Mesenchymal stem cell (in vitro differentiated cells and primary cell): ENCODE results near the gene TOGARAM2.

Source experiments
- DNase-seq: peaks from one replicate; pipeline ENCODE4 v3.0.0-alpha.2; 2013
- H2AFZ ChIP-seq: one replicate; pipeline ENCODE4 v1.6.1; 2013; ENCODE audit warnings: low read depth, mild to moderate bottlenecking, control low read depth, inconsistent platforms, low read length, moderate library complexity
- H2AK5ac ChIP-seq: 2 replicates; pipeline ENCODE4 v1.6.1; 2013; ENCODE audit warnings: low read length, moderate library complexity, mild to moderate bottlenecking, inconsistent platforms; ENCODE audit not compliant: severe bottlenecking
- H2BK120ac ChIP-seq: one replicate; pipeline ENCODE4 v1.6.1; 2013; ENCODE audit warnings: low read depth, mild to moderate bottlenecking, inconsistent platforms, low read length, moderate library complexity
- H2BK12ac ChIP-seq, 2 experiments: one replicate each; pipeline ENCODE4 v1.6.1; 2013; ENCODE audit warnings: inconsistent platforms in 2 of 2, low read length in 2 of 2, mild to moderate bottlenecking in 2 of 2, moderate library complexity in 2 of 2, control low read depth in 1 of 2
- H2BK15ac ChIP-seq: one replicate; pipeline ENCODE4 v1.6.1; 2013; ENCODE audit warnings: mild to moderate bottlenecking, low read depth, inconsistent platforms; ENCODE audit not compliant: poor library complexity, severe bottlenecking
- H2BK5ac ChIP-seq: 2 replicates; pipeline ENCODE4 v1.6.1; 2013; ENCODE audit warnings: low read depth, mild to moderate bottlenecking, low read length, control low read depth, inconsistent platforms; ENCODE audit not compliant: poor library complexity, severe bottlenecking
- H3K14ac ChIP-seq, 2 experiments: one replicate each; pipeline ENCODE4 v1.6.1; 2013; ENCODE audit warnings: inconsistent platforms in 2 of 2, low read length in 2 of 2, control low read depth in 1 of 2, mild to moderate bottlenecking in 1 of 2, moderate library complexity in 1 of 2
- H3K18ac ChIP-seq, 2 experiments: one replicate each; pipeline ENCODE4 v1.6.1; 2013; ENCODE audit warnings: inconsistent platforms in 2 of 2, low read length in 2 of 2, control low read depth in 1 of 2, low read depth in 1 of 2, mild to moderate bottlenecking in 1 of 2
- H3K23ac ChIP-seq, 2 experiments: one replicate each; pipeline ENCODE4 v1.6.1; 2013; ENCODE audit warnings: inconsistent platforms in 2 of 2, low read length in 2 of 2, mild to moderate bottlenecking in 2 of 2, moderate library complexity in 2 of 2, control low read depth in 1 of 2
- H3K27ac ChIP-seq: 2 replicates; pipeline ENCODE4 v1.5.1; 2013; ENCODE audit warnings: mild to moderate bottlenecking, moderate library complexity, low read length, control low read depth, inconsistent platforms; ENCODE audit not compliant: poor library complexity, severe bottlenecking
- H3K27me3 ChIP-seq, 2 experiments: 2 replicates each; pipeline versions ENCODE4 v1.6.1 to v1.7.0; 2013; ENCODE audit warnings: low read length in 2 of 2, mild to moderate bottlenecking in 2 of 2, moderate library complexity in 2 of 2, control low read depth in 1 of 2, inconsistent platforms in 1 of 2; ENCODE audit not compliant: control insufficient read depth in 1 of 2, insufficient read depth in 1 of 2
- H3K36me3 ChIP-seq, 2 experiments: 2 replicates each; pipeline versions ENCODE4 v1.6.1 to v1.7.0; 2013; ENCODE audit warnings: low read length in 2 of 2, control low read depth in 1 of 2, inconsistent platforms in 1 of 2, low read depth in 1 of 2, mild to moderate bottlenecking in 1 of 2; ENCODE audit not compliant: insufficient read depth in 2 of 2, control insufficient read depth in 1 of 2
- H3K4ac ChIP-seq, 2 experiments: one replicate each; pipeline ENCODE4 v1.6.1; 2013; ENCODE audit warnings: inconsistent platforms in 2 of 2, low read length in 2 of 2, mild to moderate bottlenecking in 2 of 2, moderate library complexity in 2 of 2, control low read depth in 1 of 2, low read depth in 1 of 2
- H3K4me1 ChIP-seq: 2 replicates; pipeline ENCODE4 v1.6.1; 2013; ENCODE audit warnings: low read depth, low read length, control low read depth; ENCODE audit not compliant: control insufficient read depth, insufficient read depth
- H3K4me2 ChIP-seq: 2 replicates; pipeline ENCODE4 v1.6.1; 2013; ENCODE audit warnings: low read length, mild to moderate bottlenecking, inconsistent platforms; ENCODE audit not compliant: poor library complexity, severe bottlenecking
- H3K4me3 ChIP-seq, 2 experiments: 2 replicates each; pipeline versions ENCODE4 v1.5.1 to v1.7.0; 2013; ENCODE audit warnings: low read length in 2 of 2, mild to moderate bottlenecking in 2 of 2, control low read depth in 1 of 2, low read depth in 1 of 2; ENCODE audit not compliant: insufficient read depth in 1 of 2
- H3K79me1 ChIP-seq: replicated peaks from 2 replicates; pipeline ENCODE4 v1.6.1; 2013; ENCODE audit warnings: mild to moderate bottlenecking, control low read depth, low read length, inconsistent platforms; ENCODE audit not compliant: poor library complexity, severe bottlenecking
- H3K9ac ChIP-seq: 2 replicates; pipeline ENCODE4 v1.7.0; 2013; ENCODE audit warnings: mild to moderate bottlenecking, low read length, moderate library complexity
- H3K9me3 ChIP-seq: 2 replicates; pipeline ENCODE4 v1.7.0; 2013; ENCODE audit warnings: mild to moderate bottlenecking, low read length; ENCODE audit not compliant: control insufficient read depth
- H4K8ac ChIP-seq: one replicate; pipeline ENCODE4 v1.6.1; 2013; ENCODE audit warnings: inconsistent platforms, mild to moderate bottlenecking, low read length, moderate library complexity
- H4K91ac ChIP-seq: one replicate; pipeline ENCODE4 v1.6.1; 2013; ENCODE audit warnings: mild to moderate bottlenecking, low read length, inconsistent platforms
- WGBS: methylation state at CpG from one replicate; pipeline ENCODE4 v1.1.7; 2013; ENCODE audit warnings: mixed read lengths; 5-methylcytosine and 5-hydroxymethylcytosine counted together

Gene TOGARAM2

DNA sequence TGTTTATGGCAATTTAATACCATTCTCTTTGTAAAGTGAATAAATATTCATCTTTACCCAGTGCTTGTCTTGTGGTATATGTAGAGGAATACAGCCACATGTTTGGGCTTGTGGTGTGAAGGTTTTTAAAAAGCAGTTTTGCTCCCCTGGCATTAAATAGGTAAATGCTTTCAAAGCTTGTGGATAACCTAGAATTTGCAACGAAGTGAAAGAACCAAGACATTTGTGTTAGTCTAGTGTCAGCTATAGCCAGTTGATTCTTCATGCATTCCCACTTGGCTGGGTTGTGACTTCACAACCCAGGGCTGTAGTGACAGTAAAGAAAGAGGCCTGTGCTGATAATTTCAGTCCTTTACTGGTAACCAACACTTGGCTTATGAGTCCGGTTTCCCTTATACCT is 32.9 kb upstream of the TOGARAM2 start:
- 100% methylated on average over 1 of the region's 2 CpGs for WGBS
- H2BK120ac ChIP-seq: no peak overlapping the region
- no peaks in the 10 kb centered on the region for H3K27me3 ChIP-seq
- H3K14ac ChIP-seq: no peak overlapping the region
- H2BK5ac ChIP-seq: no peak overlapping the region
- H2BK15ac ChIP-seq: no peak overlapping the region
- H3K4me2 ChIP-seq: no peak overlapping the region
- H3K4ac ChIP-seq: no peak overlapping the region
- no peaks in the 10 kb centered on the region for H3K4me1 ChIP-seq
- H2BK12ac ChIP-seq: no peak overlapping the region
- no peak overlapping the region for H3K23ac ChIP-seq
- H4K8ac ChIP-seq: no peak overlapping the region
- peaks cover 6% of the 10 kb centered on the region for H3K9me3 ChIP-seq
- no peak overlapping the region for H3K9ac ChIP-seq
- no peak for DNase-seq
- no peak overlapping the region for H2AK5ac ChIP-seq
- H3K36me3 ChIP-seq: peaks cover 17 to 66% of the 10 kb centered on the region in 2 experiments
- H3K4me3 ChIP-seq: no peak overlapping the region
- H3K27ac ChIP-seq: no peak overlapping the region
- no peak overlapping the region for H3K18ac ChIP-seq
- H3K79me1 ChIP-seq: peaks cover 16% of the 10 kb centered on the region
- no peak overlapping the region for H2AFZ ChIP-seq
- H4K91ac ChIP-seq: no peak overlapping the region

DNA sequence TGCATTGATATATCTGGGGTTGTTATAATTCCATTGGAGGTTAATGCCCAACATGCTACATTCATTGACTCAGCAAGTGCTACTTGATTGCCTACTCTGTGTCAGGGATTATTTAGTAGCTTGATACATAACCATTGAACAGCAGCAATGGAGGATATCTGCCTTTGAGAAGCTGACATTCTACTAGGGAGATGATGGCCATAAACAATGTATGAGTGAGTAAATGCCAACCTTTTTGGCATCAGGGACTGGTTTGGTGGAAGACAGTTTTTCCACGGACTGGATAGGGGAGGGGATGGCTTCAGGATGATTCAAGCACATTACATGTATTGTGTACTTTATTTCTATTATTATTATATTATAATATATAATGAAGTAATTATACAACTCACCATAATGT is 31.9 kb upstream of the TOGARAM2 start:
- no peak overlapping the region for H3K18ac ChIP-seq
- no peak overlapping the region for H2BK5ac ChIP-seq
- no peak overlapping the region for H3K9ac ChIP-seq
- H2BK12ac ChIP-seq: no peak overlapping the region
- peaks cover 16% of the 10 kb centered on the region for H3K79me1 ChIP-seq
- no peak overlapping the region for H4K8ac ChIP-seq
- H3K14ac ChIP-seq: no peak overlapping the region
- H2BK15ac ChIP-seq: no peak overlapping the region
- no peak overlapping the region for H2AFZ ChIP-seq
- no peaks in the 10 kb centered on the region for H3K27me3 ChIP-seq
- H3K27ac ChIP-seq: no peak overlapping the region
- peaks cover 6% of the 10 kb centered on the region for H3K9me3 ChIP-seq
- no peak overlapping the region for H3K23ac ChIP-seq
- no peak overlapping the region for H2AK5ac ChIP-seq
- H2BK120ac ChIP-seq: no peak overlapping the region
- no peak overlapping the region for H4K91ac ChIP-seq
- no peak overlapping the region for H3K4ac ChIP-seq
- H3K36me3 ChIP-seq: peaks cover 12 to 56% of the 10 kb centered on the region in 2 experiments
- H3K4me2 ChIP-seq: no peak overlapping the region
- no peaks in the 10 kb centered on the region for H3K4me1 ChIP-seq
- DNase-seq: no peak
- no peak overlapping the region for H3K4me3 ChIP-seq
- no CpG with 5 or more reads among the region's 1 CpG for WGBS

DNA sequence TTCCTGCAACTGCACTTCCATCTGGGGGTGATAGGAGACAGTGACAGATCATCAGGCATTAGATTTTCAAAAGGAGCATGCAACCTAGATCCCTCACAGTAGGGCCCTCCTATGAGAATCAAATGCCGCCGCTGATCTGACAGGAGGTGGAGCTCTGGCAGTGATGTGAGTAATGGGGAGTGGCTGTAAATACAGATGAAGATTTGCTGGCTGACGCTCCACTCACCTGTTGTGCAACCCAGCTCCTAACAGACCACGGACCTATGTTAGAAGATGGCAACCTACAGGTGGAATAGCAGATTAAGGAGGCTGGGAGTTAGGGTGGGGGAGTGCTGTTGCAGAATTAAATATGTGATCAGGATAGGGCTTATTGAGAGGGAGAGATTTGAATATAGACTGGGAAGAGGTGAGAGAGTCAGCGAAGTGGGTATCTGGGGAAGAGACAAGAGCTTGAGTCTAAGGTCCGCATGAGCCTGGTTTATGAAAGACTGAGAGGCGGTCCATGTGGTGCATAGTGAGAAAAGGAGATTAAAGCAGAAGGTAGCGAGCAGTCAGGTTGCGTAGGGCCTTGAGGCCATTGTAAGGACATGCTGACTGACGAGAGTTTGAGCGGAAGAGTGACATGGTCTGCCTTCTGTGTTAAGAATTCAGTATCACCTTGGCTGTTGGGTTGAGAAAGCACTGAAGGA is 31.3 kb upstream of the TOGARAM2 start:
- H3K18ac ChIP-seq: no peak overlapping the region
- H3K14ac ChIP-seq: no peak overlapping the region
- H3K4me2 ChIP-seq: no peak overlapping the region
- no peak overlapping the region for H2BK12ac ChIP-seq
- H3K27ac ChIP-seq: no peak overlapping the region
- no peak overlapping the region for H2AK5ac ChIP-seq
- no peak overlapping the region for H3K4ac ChIP-seq
- H3K23ac ChIP-seq: no peak overlapping the region
- H3K9ac ChIP-seq: no peak overlapping the region
- H4K8ac ChIP-seq: peak overlapping the region; percentile 17
- no peak overlapping the region for H4K91ac ChIP-seq
- no peak overlapping the region for H2AFZ ChIP-seq
- no peak for DNase-seq
- no peak overlapping the region for H2BK120ac ChIP-seq
- H2BK15ac ChIP-seq: no peak overlapping the region
- no peaks in the 10 kb centered on the region for H3K27me3 ChIP-seq
- H3K79me1 ChIP-seq: peaks cover 14% of the 10 kb centered on the region
- H3K4me1 ChIP-seq: no peaks in the 10 kb centered on the region
- H3K9me3 ChIP-seq: peaks cover 6% of the 10 kb centered on the region
- H3K36me3 ChIP-seq: peaks cover 10 to 50% of the 10 kb centered on the region in 2 experiments
- no peak overlapping the region for H3K4me3 ChIP-seq
- 89% methylated on average over 11 of the region's 11 CpGs for WGBS
- H2BK5ac ChIP-seq: no peak overlapping the region

DNA sequence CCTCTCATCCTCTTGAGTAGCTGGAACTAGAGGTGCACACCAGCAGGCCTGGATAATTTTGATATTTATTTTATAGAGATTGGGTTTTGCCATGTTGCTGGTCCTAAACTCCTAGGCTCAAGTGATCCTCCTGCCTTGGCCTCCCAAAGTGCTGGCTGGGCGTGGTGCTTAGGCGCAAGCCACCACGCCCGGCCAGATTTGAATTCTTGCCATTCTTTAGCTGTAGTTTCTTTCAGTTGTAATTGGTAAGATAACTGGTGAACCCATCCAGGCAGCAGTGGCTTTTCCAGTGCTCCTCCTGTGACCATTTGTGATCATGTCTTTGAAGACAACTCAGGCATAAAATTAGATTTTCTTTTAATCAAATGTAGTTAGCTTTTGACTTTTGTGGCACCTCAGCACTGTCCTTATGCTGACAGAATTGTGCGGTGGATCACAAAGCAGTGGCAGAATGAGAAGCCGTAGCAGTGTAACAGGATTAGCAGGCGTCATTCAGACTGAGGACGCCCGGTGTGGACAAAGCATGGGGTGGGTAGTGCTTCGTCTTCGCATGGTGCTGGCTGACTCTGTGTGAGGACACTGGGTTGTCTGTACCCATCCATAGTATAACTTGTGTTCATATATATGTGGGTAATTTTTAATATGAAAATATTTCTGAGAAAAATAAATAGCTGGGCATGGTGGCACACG is 30.0 kb upstream of the TOGARAM2 start:
- no peak overlapping the region for H2AK5ac ChIP-seq
- H3K9ac ChIP-seq: no peak overlapping the region
- H3K4me2 ChIP-seq: no peak overlapping the region
- H3K4me1 ChIP-seq: no peaks in the 10 kb centered on the region
- H4K91ac ChIP-seq: no peak overlapping the region
- no peaks in the 10 kb centered on the region for H3K27me3 ChIP-seq
- H3K9me3 ChIP-seq: peaks cover 6% of the 10 kb centered on the region
- DNase-seq: no peak
- H3K27ac ChIP-seq: no peak overlapping the region
- no peak overlapping the region for H3K14ac ChIP-seq
- no peak overlapping the region for H3K4ac ChIP-seq
- H4K8ac ChIP-seq: no peak overlapping the region
- H2AFZ ChIP-seq: no peak overlapping the region
- no peak overlapping the region for H3K18ac ChIP-seq
- H2BK5ac ChIP-seq: no peak overlapping the region
- H2BK15ac ChIP-seq: no peak overlapping the region
- peaks cover 7 to 37% of the 10 kb centered on the region in 2 experiments for H3K36me3 ChIP-seq
- no peak overlapping the region for H2BK120ac ChIP-seq
- H3K79me1 ChIP-seq: peaks cover 12% of the 10 kb centered on the region
- no peak overlapping the region for H3K23ac ChIP-seq
- H2BK12ac ChIP-seq: no peak overlapping the region
- WGBS: 97% methylated on average over 12 of the region's 12 CpGs
- H3K4me3 ChIP-seq: no peak overlapping the region
